Bronchial epithelial cell (primary cell): Measurements from ENCODE around the gene C3orf62. TPM values are rescaled to one million over a fixed set of nuclear protein-coding genes. Genes with fewer than 3 reads are reported as not detected.
A peak's percentile ranks its signal among the peaks of the same experiment; 100 is the strongest.

Source experiments
- DNase-seq: peaks from one replicate; pipeline ENCODE4 v3.0.0-alpha.2; 2010; ENCODE audit warnings: low read depth
- FAIRE-seq: peaks from 2 replicates; lab custom pipeline; 2011; peaks lifted over from hg19 to GRCh38; lab: Jason Lieb, UNC
- H3K27me3 ChIP-seq: 2 replicates; pipeline ENCODE4 v1.5.1; 2011; ENCODE audit warnings: low read length; ENCODE audit not compliant: control insufficient read depth, insufficient read depth
- H3K36me3 ChIP-seq: 2 replicates; pipeline ENCODE4 v1.5.1; 2011; ENCODE audit warnings: low read length; ENCODE audit not compliant: control insufficient read depth, insufficient read depth
- H3K4me3 ChIP-seq: 2 replicates; pipeline ENCODE4 v1.5.1; 2011; ENCODE audit warnings: mild to moderate bottlenecking, low read depth, low read length, control low read depth
- CTCF ChIP-seq: IDR thresholded peaks from 2 replicates; pipeline ENCODE4 v1.5.1; 2011; ENCODE audit warnings: mild to moderate bottlenecking, moderate library complexity, low read length, control low read depth, inconsistent platforms; ENCODE audit not compliant: insufficient read depth, severe bottlenecking
- total RNA-seq: library from RNA; depleted of rRNA; stranded (reverse); fragments of >200 nt; gene quantifications from 2 replicates; pipeline ENCODE4 v1.2.1, GENCODE V29; 2014

C3orf62 gene
- total RNA-seq, 1 donor from 2014 or later = 0.79 TPM

DNA sequence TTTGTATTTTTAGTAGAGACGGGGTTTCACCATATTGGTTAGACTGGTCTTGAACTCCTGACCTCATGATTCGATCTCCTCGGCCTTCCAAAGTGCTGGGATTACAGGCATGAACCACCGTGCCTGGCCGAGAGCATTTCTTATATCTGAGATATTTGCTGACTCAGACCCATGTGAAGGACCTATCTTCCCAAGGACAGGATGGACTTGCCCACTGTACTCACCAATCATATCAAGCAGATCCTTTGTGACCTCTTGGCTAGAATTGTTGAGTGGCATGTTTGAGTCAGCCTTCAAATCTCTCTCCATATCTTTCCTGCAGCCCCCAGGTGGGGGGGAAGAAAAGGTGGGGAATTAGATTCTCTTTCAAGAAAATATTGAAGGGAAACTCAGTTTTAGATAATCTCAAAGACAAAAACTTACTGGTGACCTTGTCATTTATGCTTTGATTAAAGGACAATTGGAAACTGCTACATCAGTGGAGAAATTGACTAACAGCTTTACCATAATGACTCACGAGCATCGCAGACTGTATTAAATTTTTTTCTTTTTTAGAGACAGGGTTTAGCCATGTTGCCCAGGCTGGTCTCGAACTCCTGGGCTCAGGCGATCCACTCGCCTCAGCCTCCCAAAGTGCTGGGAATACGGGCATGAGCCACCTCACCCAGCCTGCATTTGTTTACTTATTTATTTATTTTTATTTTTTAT, 3.1 kb downstream of the C3orf62 start:
- H3K36me3 ChIP-seq = peaks cover 8% of the 10 kb centered on the region
- FAIRE-seq (no peak), DNase-seq (no peak)
- no peaks in the 10 kb centered on the region for H3K27me3 ChIP-seq
- H3K4me3 ChIP-seq = no peak overlapping the region
- TF ChIP-seq CTCF = no peak

- TF ChIP-seq CTCF = no peak
- Histone ChIP-seq H3K27me3 (no peaks in the 10 kb centered on the region), H3K36me3 (peaks cover 4% of the 10 kb centered on the region), H3K4me3 (no peak overlapping the region)
- no peak for FAIRE-seq
- no peak for DNase-seq
Measured at GRCh38 chr3:49271047-49271446, 6.0 kb downstream of the C3orf62 start.

DNA sequence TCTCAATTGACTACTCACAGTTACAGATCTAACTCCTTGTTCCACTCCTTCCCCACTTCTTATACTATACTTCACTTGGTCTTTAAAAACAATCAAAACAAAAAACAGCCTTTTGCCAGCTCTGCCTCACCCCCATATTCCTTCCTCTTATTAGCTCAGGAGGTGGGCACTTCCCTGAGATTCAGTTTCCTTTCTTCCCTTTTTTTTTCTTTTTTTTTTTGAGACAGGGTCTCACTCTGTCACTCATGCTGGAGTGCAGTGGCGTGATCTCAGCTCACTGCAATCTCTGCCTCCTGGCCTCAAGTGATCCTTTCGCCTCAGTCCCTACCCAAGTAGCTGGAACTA, 6.9 kb downstream of the C3orf62 start:
- no peak for TF ChIP-seq CTCF
- DNase-seq (no peak), FAIRE-seq (no peak)
- Histone ChIP-seq H3K27me3 (no peaks in the 10 kb centered on the region), H3K36me3 (peaks cover 4% of the 10 kb centered on the region), H3K4me3 (no peak overlapping the region)

GRCh38 chr3:49269443-49270155, 7.4 kb downstream of the C3orf62 start:
- FAIRE-seq = peak; percentile 47
- Histone ChIP-seq H3K4me3 (no peak overlapping the region), H3K27me3 (no peaks in the 10 kb centered on the region), H3K36me3 (peaks cover 4% of the 10 kb centered on the region)
- DNase-seq = no peak
- TF ChIP-seq CTCF = no peak

DNA sequence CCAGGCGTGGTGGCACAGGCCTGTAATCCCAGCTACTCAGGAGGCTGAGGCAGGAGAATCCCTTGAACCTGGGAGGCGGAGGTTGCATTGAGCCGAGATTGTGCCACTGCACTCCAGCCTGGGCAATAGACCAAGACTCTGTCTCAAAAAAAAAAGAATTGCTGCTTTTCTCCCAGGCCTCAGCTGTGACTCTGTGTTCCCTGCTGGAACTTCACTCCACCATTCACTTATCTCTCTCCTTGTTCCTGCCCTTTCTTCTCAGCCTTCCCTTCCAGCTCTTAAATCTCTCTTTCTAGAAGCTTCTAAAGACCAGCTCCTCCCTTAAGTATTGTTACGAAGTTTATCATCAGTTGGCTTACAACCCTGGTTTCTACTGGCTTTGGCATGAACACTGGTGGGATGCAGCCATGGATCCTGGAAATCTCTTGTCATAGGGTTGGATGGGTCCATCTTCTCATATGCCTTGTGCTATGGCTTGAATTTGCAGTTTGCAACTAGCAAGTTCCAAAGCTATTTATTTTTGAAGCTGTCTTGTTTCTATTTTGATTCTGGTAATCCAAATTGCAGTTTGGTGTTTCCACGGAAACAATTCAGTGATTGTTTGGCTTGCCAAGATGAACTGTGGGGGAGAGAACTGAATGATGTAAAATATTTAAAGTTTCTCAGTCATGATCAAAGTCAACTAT, 10.5 kb downstream of the C3orf62 start:
- TF ChIP-seq CTCF = no peak
- FAIRE-seq (peak; percentile 23), DNase-seq (no peak)
- Histone ChIP-seq H3K27me3 (no peaks in the 10 kb centered on the region), H3K36me3 (peaks cover 4% of the 10 kb centered on the region), H3K4me3 (no peak overlapping the region)
